ENCODE results near the gene FGR. TPM values are rescaled to one million over a fixed set of nuclear protein-coding genes. Genes with fewer than 3 reads are reported as not detected.
"Not testable (repeated sequence)": the region's sequence is repeated elsewhere in the genome, so short reads cannot be mapped to it uniquely, and the experiment has no call there.

FGR gene
- total RNA-seq = 1 to 10 TPM in 1 of 2 experiments, under 1 TPM in 1; 0.30 to 1.8 TPM

DNA sequence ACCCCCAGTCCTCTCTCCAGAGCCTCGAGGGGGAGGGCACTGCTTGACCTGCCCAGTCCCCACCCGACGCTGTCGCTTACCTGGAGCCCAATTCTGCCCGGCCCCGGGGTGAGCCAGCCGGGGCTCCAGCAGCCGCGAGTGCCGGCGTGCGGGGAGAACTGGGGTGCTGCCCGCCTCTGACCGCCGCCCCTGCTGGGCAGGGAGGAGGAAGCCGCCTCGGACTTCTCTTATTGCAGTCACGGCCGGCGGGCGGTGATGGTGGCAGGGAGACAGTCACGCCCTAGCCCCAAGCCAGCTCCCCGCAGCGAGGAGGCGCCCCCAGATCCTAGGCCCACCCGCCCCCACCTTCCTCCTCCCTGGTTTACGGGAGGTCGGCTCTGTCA, at the start of gene FGR:
Gene FGR, minus strand, starts transcription at position 201 of the 383 bp plus-strand sequence. CDS start 11,269 bp downstream, outside the sequence.
- ATAC-seq (no peak), DNase-seq (no peak)
- CTCF ChIA-PET = no interaction called here
- H3K36me3 Mint-ChIP-seq = no peaks in the 10 kb centered on the region
- H3K27me3 Mint-ChIP-seq = peaks cover 3% of the 10 kb centered on the region
- peak within 1 kb of the TSS; percentile 27 for H3K27ac Mint-ChIP-seq
- H3K4me1 Mint-ChIP-seq = peaks cover 66% of the 10 kb centered on the region
- H3K4me3 Mint-ChIP-seq = peak within 1 kb of the TSS; percentile 26
- no peaks in the 10 kb centered on the region for H3K9me3 Mint-ChIP-seq (ENCODE audit: low read depth)

GRCh38 chr1:27684176-27684575, 49.2 kb upstream of the FGR start:
- H3K9me3 Mint-ChIP-seq (ENCODE audit: low read depth) = peaks cover 13% of the 10 kb centered on the region
- peaks cover 1% of the 10 kb centered on the region for H3K4me1 Mint-ChIP-seq
- peaks cover 6% of the 10 kb centered on the region for H3K27me3 Mint-ChIP-seq
- no peak overlapping the region for H3K4me3 Mint-ChIP-seq
- ATAC-seq (no peak), DNase-seq (no peak)
- no peak overlapping the region for H3K27ac Mint-ChIP-seq
- CTCF ChIA-PET = no interaction called here
- peaks cover 11% of the 10 kb centered on the region for H3K36me3 Mint-ChIP-seq

DNA sequence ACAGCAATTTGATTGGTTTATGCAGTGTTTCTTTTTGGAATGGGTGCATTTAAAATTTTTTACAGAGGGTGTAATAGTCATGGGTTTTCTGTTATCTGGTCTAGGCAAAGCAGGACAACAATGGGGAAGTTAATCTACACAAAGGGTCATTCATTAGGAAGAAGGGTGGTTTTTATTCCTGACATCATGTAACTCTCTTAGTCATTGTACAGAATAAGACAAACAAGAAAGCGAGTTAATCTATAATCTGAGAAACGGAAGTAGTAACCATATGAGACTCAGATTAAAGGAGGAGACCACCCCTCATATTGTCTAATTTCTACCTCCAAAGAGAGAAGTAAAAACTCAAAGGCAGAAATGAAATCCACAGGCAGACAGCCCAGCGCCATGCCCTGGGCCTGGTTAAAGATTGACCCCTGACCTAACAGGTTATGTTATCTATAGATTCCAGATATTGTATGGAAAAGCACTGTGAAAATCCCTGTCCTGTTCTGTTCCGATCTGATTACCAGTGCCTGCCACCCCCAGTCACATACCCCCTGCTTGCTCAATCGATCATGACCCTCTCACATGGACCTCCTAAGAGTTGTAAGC, 47.5 kb upstream of the FGR start:
- peaks cover 13% of the 10 kb centered on the region for H3K36me3 Mint-ChIP-seq
- no peak overlapping the region for H3K4me3 Mint-ChIP-seq
- no peaks in the 10 kb centered on the region for H3K4me1 Mint-ChIP-seq
- H3K27ac Mint-ChIP-seq = no peak overlapping the region
- ATAC-seq (no peak), DNase-seq (no peak)
- H3K27me3 Mint-ChIP-seq = peaks cover 8% of the 10 kb centered on the region
- CTCF ChIA-PET = interaction anchor here (0.8 to 1.1 kb wide), 2 partner anchors 9 to 13 kb away, joined by 3 to 4 read pairs; no protein-coding TSS in a partner anchor
- peaks cover 16% of the 10 kb centered on the region for H3K9me3 Mint-ChIP-seq (ENCODE audit: low read depth)

DNA sequence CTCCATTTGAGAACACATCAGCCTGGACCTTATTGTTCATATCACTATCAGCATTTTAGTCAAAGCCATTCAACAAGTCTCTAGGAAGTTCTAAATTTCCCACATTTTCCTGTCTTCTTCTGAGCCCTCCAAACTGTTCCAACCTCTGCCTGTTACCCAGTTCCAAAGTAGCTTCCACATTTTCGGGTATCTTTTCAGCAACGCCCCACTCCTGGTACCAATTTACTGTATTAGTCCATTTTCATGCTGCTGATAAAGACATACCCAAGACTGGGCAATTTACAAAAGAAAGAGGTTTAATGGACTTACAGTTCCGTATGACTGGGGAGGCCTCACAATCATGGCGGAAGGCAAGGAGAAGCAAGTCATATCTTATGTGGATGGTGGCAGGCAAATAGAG, 46.6 kb upstream of the FGR start:
- Mint-ChIP-seq H3K9me3 (ENCODE audit: low read depth) (peaks cover 16% of the 10 kb centered on the region), H3K36me3 (peaks cover 13% of the 10 kb centered on the region)
- H3K27me3 Mint-ChIP-seq, H3K4me3 Mint-ChIP-seq, H3K27ac Mint-ChIP-seq, ATAC-seq, H3K4me1 Mint-ChIP-seq, DNase-seq: not testable (repeated sequence)
- CTCF ChIA-PET = interaction anchor here (2.6 kb wide), 1 partner anchor 12 kb away, joined by 8 read pairs; no protein-coding TSS in a partner anchor

GRCh38 chr1:27680225-27680791, 45.3 kb upstream of the FGR start:
- H3K4me1 Mint-ChIP-seq, H3K4me3 Mint-ChIP-seq, DNase-seq, H3K27ac Mint-ChIP-seq, H3K27me3 Mint-ChIP-seq, ATAC-seq: not testable (repeated sequence)
- CTCF ChIA-PET = interaction anchor here (1.0 to 2.6 kb wide), 2 partner anchors 9 to 11 kb away, joined by 3 to 8 read pairs; no protein-coding TSS in a partner anchor
- peaks cover 13% of the 10 kb centered on the region for H3K36me3 Mint-ChIP-seq
- H3K9me3 Mint-ChIP-seq (ENCODE audit: low read depth) = peaks cover 16% of the 10 kb centered on the region

- H3K4me3 Mint-ChIP-seq = no peak overlapping the region
- H3K27ac Mint-ChIP-seq = no peak overlapping the region
- no peak for DNase-seq
- peaks cover 13% of the 10 kb centered on the region for H3K36me3 Mint-ChIP-seq
- H3K27me3 Mint-ChIP-seq = peaks cover 2% of the 10 kb centered on the region
- no peak for ATAC-seq
- CTCF ChIA-PET = no interaction called here
- H3K9me3 Mint-ChIP-seq (ENCODE audit: low read depth) = peaks cover 16% of the 10 kb centered on the region
- H3K4me1 Mint-ChIP-seq = no peaks in the 10 kb centered on the region
Measured at GRCh38 chr1:27678747-27679146, 43.8 kb upstream of the FGR start.

GRCh38 chr1:27676410-27676809, 41.4 kb upstream of the FGR start:
- CTCF ChIA-PET = no interaction called here
- DNase-seq = no peak
- no peak overlapping the region for H3K27ac Mint-ChIP-seq
- H3K4me1 Mint-ChIP-seq = peaks cover 14% of the 10 kb centered on the region
- no peak overlapping the region for H3K4me3 Mint-ChIP-seq
- ATAC-seq = no peak
- H3K9me3 Mint-ChIP-seq (ENCODE audit: low read depth) = peaks cover 11% of the 10 kb centered on the region
- H3K27me3 Mint-ChIP-seq = peaks cover 2% of the 10 kb centered on the region
- H3K36me3 Mint-ChIP-seq = peaks cover 16% of the 10 kb centered on the region

GRCh38 chr1:27672750-27673112, 37.7 kb upstream of the FGR start:
- Mint-ChIP-seq H3K27ac (peak overlapping the region; percentile 98), H3K4me1 (peaks cover 40% of the 10 kb centered on the region), H3K27me3 (no peaks in the 10 kb centered on the region), H3K4me3 (peak overlapping the region; percentile 99), H3K9me3 (ENCODE audit: low read depth) (no peaks in the 10 kb centered on the region), H3K36me3 (peaks cover 37% of the 10 kb centered on the region)
- CTCF ChIA-PET = interaction anchor here (0.5 to 13.0 kb wide), 13 partner anchors 10 to 518 kb away, joined by 3 to 536 read pairs (median 4); partner anchors contain the start of genes AHDC1, FAM76A, SLC9A1 and STX12
- DNase-seq (no peak), ATAC-seq (no peak)

DNA sequence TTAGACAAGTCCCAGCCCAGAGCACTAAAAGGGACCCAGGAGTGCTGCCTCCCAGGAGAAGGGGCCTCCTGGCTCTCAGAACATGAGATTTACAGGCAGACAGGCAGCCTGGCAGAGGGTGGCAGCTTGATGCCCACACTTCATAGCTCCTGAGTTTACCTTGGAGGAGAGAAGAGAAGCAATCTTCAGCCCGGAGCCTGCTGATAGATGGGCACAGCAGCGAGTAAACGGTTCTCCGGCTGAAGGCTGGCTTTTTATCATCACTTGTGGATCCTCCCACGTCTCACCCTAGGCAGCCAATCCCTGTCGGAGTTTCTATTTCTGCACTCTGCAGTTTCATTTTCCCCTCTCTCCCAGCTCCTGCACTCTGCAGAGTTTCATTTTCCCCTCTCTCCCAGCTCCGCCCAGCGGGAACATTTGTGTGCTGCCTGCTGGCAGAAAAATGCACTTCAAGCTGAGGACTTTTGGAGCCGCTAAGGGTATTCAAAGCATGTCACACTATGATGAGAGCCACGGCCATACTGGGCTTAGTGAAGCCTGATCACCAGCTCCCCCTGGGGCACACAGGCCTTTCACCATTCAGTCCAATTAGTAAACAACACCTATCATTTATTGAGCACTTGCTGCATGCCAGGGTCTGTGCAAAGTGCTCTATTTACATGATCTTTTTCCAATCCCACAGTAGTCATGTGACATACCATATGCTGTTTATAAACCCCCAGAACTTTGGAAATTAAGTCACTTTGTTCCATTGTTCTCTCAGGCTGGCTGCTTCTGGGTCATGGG, 37.2 kb upstream of the FGR start, which contains the start of gene IFI6:
Gene IFI6, minus strand, starts transcription at position 229 of the 786 bp plus-strand sequence. CDS start 2,878 bp downstream, outside the sequence.
- Mint-ChIP-seq H3K4me3 (peak within 1 kb of the TSS; percentile 99), H3K27me3 (no peaks in the 10 kb centered on the region), H3K9me3 (ENCODE audit: low read depth) (no peaks in the 10 kb centered on the region), H3K4me1 (peaks cover 45% of the 10 kb centered on the region), H3K36me3 (peaks cover 42% of the 10 kb centered on the region), H3K27ac (peak within 1 kb of the TSS; percentile 98)
- ATAC-seq (peak; percentile 95), DNase-seq (peak; percentile 93)
- CTCF ChIA-PET = interaction anchor here (0.5 to 13.0 kb wide), 16 partner anchors 10 to 517 kb away, joined by 3 to 536 read pairs (median 4); partner anchors contain the start of genes AHDC1, FAM76A, SLC9A1 and STX12

- Mint-ChIP-seq H3K36me3 (peaks cover 60% of the 10 kb centered on the region), H3K27me3 (no peaks in the 10 kb centered on the region), H3K4me3 (peak overlapping the region; percentile 99), H3K4me1 (peaks cover 59% of the 10 kb centered on the region), H3K9me3 (ENCODE audit: low read depth) (no peaks in the 10 kb centered on the region), H3K27ac (peak overlapping the region; percentile 72)
- ATAC-seq (no peak), DNase-seq (no peak)
- CTCF ChIA-PET = interaction anchor here (0.6 to 13.0 kb wide), 36 partner anchors 9 to 370 kb away, joined by 3 to 536 read pairs (median 4); partner anchors contain the start of genes AHDC1, FAM76A, PPP1R8 and STX12
Measured at GRCh38 chr1:27669876-27670275, 34.9 kb upstream of the FGR start.

GRCh38 chr1:27668808-27669723, 34.1 kb upstream of the FGR start:
- Mint-ChIP-seq H3K4me3 (peak overlapping the region; percentile 99), H3K4me1 (peaks cover 65% of the 10 kb centered on the region), H3K27ac (peak overlapping the region; percentile 72), H3K27me3 (no peaks in the 10 kb centered on the region), H3K36me3 (peaks cover 60% of the 10 kb centered on the region), H3K9me3 (ENCODE audit: low read depth) (no peaks in the 10 kb centered on the region)
- CTCF ChIA-PET = interaction anchor here (0.6 to 13.0 kb wide), 33 partner anchors 8 to 369 kb away, joined by 3 to 536 read pairs (median 5); partner anchors contain the start of genes AHDC1, FAM76A, PPP1R8 and STX12
- DNase-seq (peak; percentile 87), ATAC-seq (peak; percentile 25)

GRCh38 chr1:27668121-27668807, 33.3 kb upstream of the FGR start:
- ATAC-seq = no peak
- H3K27ac Mint-ChIP-seq = no peak overlapping the region
- H3K4me3 Mint-ChIP-seq = peak overlapping the region; percentile 99
- peaks cover 64% of the 10 kb centered on the region for H3K4me1 Mint-ChIP-seq
- CTCF ChIA-PET = interaction anchor here (2.1 to 13.0 kb wide), 2 partner anchors 53 to 100 kb away, joined by 6 to 536 read pairs; partner anchors contain the start of gene AHDC1
- H3K9me3 Mint-ChIP-seq (ENCODE audit: low read depth) = no peaks in the 10 kb centered on the region
- H3K27me3 Mint-ChIP-seq = no peaks in the 10 kb centered on the region
- peaks cover 60% of the 10 kb centered on the region for H3K36me3 Mint-ChIP-seq
- DNase-seq = no peak
